GM12878 (cell line): ENCODE results near the gene CCL25.

Experiments used
- CBFB ChIP-seq: IDR thresholded peaks from 2 replicates; pipeline ENCODE4 v1.6.1; 2016; ENCODE audit warnings: antibody characterized with exemption, low read depth
- CHD2 ChIP-seq: IDR thresholded peaks from 2 replicates; pipeline ENCODE4 v1.6.1; 2011; ENCODE audit warnings: low read depth, low read length, improper control_type of control experiment, borderline replicate concordance
- HDGF ChIP-seq: fragments of 450-650 bp; IDR thresholded peaks from 2 replicates; pipeline ENCODE4 v1.6.1; 2016; ENCODE audit warnings: antibody characterized with exemption
- LARP7 ChIP-seq: fragments of 450-650 bp; IDR thresholded peaks from 2 replicates; pipeline ENCODE4 v1.6.1; 2017; ENCODE audit warnings: mild to moderate bottlenecking
- PBX3 ChIP-seq: IDR thresholded peaks from 2 replicates; pipeline ENCODE4 v1.6.1; 2011; ENCODE audit warnings: mild to moderate bottlenecking, low read depth, low read length, moderate library complexity; ENCODE audit not compliant: insufficient replicate concordance
- POLR2AphosphoS5 ChIP-seq: IDR thresholded peaks from 2 replicates; pipeline ENCODE4 v1.6.1; 2011; ENCODE audit warnings: mild to moderate bottlenecking, low read length, inconsistent platforms
- SIN3A ChIP-seq: IDR thresholded peaks from 2 replicates; pipeline ENCODE4 v1.6.1; 2012; ENCODE audit warnings: low read depth, low read length, improper control_type of control experiment
- SP1 ChIP-seq: IDR thresholded peaks from one replicate; pipeline ENCODE4 v1.6.1; 2011; ENCODE audit warnings: low read depth, low read length
- SREBF2 ChIP-seq: IDR thresholded peaks from 2 replicates; pipeline ENCODE4 v1.6.1; 2012; ENCODE audit warnings: mild to moderate bottlenecking, low read length

- no peak for TF ChIP-seq CHD2
- no peak for TF ChIP-seq HDGF
- no peak for TF ChIP-seq SP1
- no peak for TF ChIP-seq SIN3A
- TF ChIP-seq SREBF2 = no peak
- TF ChIP-seq PBX3 = no peak
- TF ChIP-seq POLR2AphosphoS5 = no peak
- TF ChIP-seq CBFB = no peak
- TF ChIP-seq LARP7 = no peak
Measured at GRCh38 chr19:8017808-8018207, 34.8 kb upstream of the CCL25 start.
